Activated CD4-positive, alpha-beta memory T cell treated with anti-CD3 and anti-CD28 coated beads for 36 hours (primary cell): Measurements from ENCODE around the gene LIMCH1. TPM values are rescaled to one million over a fixed set of nuclear protein-coding genes. Genes with fewer than 3 reads are reported as not detected.

Experiments
- CTCF ChIA-PET: fragments of 350-600 bp; sonication (Branson Sonifier 250); formaldehyde crosslinking; loops from one replicate; lab custom pipeline; 2021; ENCODE audit warnings: antibody characterized with exemption, inconsistent platforms; lab: Charles Lee
- POLR2A ChIA-PET: fragments of 350-600 bp; sonication (Branson Sonifier 250); formaldehyde crosslinking; loops from one replicate; lab custom pipeline; 2021; ENCODE audit warnings: antibody characterized with exemption; lab: Charles Lee
- DNase-seq: peaks from one replicate; pipeline ENCODE4 v3.0.0-alpha.2; 2020
- H3K27ac Mint-ChIP-seq: one replicate; pipeline ENCODE4 v1.8.0; 2021; ENCODE audit warnings: mixed read lengths
- H3K27me3 Mint-ChIP-seq: one replicate; pipeline ENCODE4 v1.8.0; 2021; ENCODE audit warnings: mixed read lengths
- H3K36me3 Mint-ChIP-seq: one replicate; pipeline ENCODE4 v1.8.0; 2021; ENCODE audit warnings: mixed read lengths
- H3K4me1 Mint-ChIP-seq: one replicate; pipeline ENCODE4 v1.8.0; 2021; ENCODE audit warnings: low read depth, mixed read lengths
- H3K4me3 Mint-ChIP-seq: one replicate; pipeline ENCODE4 v1.8.0; 2021; ENCODE audit warnings: mild to moderate bottlenecking, mixed read lengths
- H3K9me3 Mint-ChIP-seq: one replicate; pipeline ENCODE4 v1.8.0; 2021; ENCODE audit warnings: mixed read lengths
- intact Hi-C: fragments of 100-400 bp; cut with micrococcal nuclease; formaldehyde crosslinking; loops from one replicate; pipeline ENCODE4 v1.15.1; 2023
- total RNA-seq, 2 experiments: library from RNA; stranded (reverse); gene quantifications; one replicate each; pipeline ENCODE4 v1.2.3, GENCODE V29; 2021

LIMCH1 gene
- total RNA-seq, 2 experiments from 2014 or later: not detected

DNA sequence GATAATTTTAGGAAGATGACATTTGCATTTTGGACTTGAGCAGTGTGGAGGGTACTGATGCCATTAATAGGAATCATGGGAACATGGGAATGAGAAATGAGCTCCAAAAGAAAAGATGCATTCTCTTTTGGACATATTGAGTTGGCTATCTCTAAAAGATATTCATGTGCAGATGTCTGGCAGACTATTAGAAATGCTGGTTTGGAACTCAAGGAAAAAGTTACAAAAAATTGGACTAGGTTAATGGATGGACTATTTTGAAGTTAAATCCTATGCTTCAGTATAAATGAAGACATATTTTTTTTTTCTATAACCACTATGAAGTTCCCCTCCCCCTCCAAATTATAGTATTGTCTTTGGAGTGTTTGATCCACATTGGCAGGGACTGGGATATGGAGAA lies 3.6 kb upstream of the LIMCH1 start:
- H3K4me1 Mint-ChIP-seq: no peaks in the 10 kb centered on the region
- POLR2A ChIA-PET: no interaction called here
- DNase-seq: no peak
- intact Hi-C loops: no loop called here
- no peak overlapping the region for H3K4me3 Mint-ChIP-seq
- H3K27ac Mint-ChIP-seq: no peak overlapping the region
- peaks cover 4% of the 10 kb centered on the region for H3K27me3 Mint-ChIP-seq
- no peaks in the 10 kb centered on the region for H3K9me3 Mint-ChIP-seq
- CTCF ChIA-PET: no interaction called here
- H3K36me3 Mint-ChIP-seq: no peaks in the 10 kb centered on the region

DNA sequence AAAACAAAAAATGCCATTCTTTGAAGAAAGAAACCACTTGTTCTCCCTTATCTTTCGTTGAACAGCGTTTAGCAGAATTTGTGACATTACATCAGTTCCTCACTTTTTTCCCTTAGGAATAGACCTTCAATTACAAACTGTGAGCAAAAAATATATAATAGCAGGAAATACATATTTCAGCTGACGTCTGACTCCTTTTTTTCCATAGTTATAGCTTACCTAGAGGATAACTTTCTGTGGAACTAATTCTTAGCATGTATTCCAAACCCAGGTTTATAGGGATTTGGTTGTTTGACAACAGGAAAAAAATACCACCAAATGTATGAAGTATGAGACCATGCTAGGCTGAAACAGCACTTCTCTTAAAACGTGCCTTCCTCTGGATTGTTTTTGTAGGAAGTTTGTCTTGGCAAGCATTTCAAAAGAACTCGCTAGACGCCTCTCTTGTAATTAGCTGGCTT lies 2.0 kb upstream of the LIMCH1 start:
- Mint-ChIP-seq H3K27ac (no peak overlapping the region), H3K4me3 (no peak overlapping the region), H3K27me3 (peaks cover 5% of the 10 kb centered on the region), H3K4me1 (no peaks in the 10 kb centered on the region), H3K36me3 (no peaks in the 10 kb centered on the region), H3K9me3 (no peaks in the 10 kb centered on the region)
- ChIA-PET POLR2A (no interaction called here), CTCF (no interaction called here)
- intact Hi-C loops: no loop called here
- no peak for DNase-seq

DNA sequence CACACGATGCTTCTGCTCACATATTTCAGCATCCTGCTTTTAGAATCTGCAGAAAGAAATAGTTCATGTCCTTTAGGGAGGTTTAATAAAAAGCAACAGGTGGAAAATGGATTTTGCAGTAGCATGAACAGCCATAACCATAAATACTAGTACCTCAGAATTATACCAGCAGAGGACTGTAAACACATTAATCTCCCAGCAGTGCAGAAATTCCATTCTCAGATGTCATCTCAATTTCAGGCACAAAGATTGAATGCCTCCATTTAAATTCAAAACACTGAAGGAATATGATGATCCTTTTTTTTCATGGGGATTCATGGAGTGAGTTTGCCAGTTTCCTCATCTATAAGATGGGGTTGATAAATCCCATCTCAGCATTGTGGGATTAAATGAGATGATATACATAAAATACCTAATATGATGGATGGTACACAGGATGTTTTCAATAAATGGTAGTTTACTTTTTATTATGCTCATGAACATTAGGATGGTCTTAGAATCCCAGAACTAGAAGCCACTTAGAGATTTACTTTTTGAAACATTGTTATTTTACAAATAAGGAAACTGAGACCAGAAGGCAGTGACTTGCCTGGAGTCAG lies 566 bp upstream of the LIMCH1 start:
- Mint-ChIP-seq H3K36me3 (no peaks in the 10 kb centered on the region), H3K27ac (no peak overlapping the region), H3K4me1 (no peaks in the 10 kb centered on the region), H3K27me3 (peaks cover 5% of the 10 kb centered on the region), H3K9me3 (no peaks in the 10 kb centered on the region), H3K4me3 (no peak overlapping the region)
- ChIA-PET CTCF (no interaction called here), POLR2A (no interaction called here)
- no peak for DNase-seq
- intact Hi-C loops: no loop called here

DNA sequence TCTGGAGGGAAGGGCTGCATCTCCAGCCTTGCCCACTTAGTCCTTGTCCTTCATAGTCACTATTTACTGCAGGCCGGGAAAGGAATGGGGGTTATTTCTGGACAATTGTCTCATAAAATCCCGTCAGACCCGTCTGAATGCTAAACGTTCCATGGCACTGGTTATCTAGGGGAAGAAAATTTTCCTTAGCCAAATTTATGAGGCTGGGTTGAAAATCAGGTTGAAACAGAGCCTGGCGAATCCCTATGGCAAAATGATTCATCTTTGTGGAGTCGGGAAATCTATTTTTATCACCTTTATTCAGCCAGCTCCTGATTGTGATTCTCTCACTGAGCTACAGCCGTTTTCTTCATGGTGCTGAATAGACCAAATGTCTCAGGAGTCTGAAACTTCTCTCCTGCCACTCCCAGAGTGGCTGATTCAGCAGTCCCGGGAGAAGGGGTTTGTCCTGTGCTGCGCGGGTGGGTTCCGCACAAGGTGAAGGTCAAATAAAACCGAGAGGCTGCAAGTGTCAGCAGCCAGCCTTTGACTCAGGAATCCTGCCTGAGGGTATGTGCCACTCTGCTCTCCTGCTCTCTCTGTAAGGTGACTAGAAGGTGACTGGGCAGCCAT lies 1.0 kb downstream of the LIMCH1 start:
- intact Hi-C loops: no loop called here
- Mint-ChIP-seq H3K36me3 (no peaks in the 10 kb centered on the region), H3K4me1 (no peaks in the 10 kb centered on the region), H3K27ac (no peak overlapping the region), H3K9me3 (no peaks in the 10 kb centered on the region), H3K4me3 (no peak overlapping the region), H3K27me3 (peaks cover 3% of the 10 kb centered on the region)
- POLR2A ChIA-PET: no interaction called here
- no peak for DNase-seq
- CTCF ChIA-PET: no interaction called here

DNA sequence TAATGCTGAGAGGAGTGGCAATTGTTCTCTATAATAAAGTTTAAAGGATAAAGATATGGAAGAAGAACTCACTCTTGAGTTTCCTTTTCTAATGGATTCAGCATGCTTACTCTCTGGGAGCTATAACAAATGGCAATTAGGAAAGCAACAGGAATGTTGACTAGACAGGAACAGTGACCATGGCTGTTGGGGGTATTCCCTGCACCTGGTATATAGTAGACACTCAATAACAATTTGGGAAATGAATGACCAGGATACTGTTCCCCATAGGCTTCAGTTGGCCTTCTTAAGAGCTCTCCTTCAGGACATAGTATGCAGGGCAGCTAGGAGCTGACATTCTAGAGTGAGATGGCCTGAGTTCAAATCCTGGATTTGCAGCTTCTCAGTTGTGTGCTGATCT lies 1.8 kb downstream of the LIMCH1 start:
- Mint-ChIP-seq H3K4me3 (no peak overlapping the region), H3K4me1 (no peaks in the 10 kb centered on the region), H3K36me3 (no peaks in the 10 kb centered on the region), H3K27me3 (peaks cover 3% of the 10 kb centered on the region), H3K27ac (no peak overlapping the region), H3K9me3 (no peaks in the 10 kb centered on the region)
- intact Hi-C loops: no loop called here
- CTCF ChIA-PET: no interaction called here
- POLR2A ChIA-PET: no interaction called here
- no peak for DNase-seq

DNA sequence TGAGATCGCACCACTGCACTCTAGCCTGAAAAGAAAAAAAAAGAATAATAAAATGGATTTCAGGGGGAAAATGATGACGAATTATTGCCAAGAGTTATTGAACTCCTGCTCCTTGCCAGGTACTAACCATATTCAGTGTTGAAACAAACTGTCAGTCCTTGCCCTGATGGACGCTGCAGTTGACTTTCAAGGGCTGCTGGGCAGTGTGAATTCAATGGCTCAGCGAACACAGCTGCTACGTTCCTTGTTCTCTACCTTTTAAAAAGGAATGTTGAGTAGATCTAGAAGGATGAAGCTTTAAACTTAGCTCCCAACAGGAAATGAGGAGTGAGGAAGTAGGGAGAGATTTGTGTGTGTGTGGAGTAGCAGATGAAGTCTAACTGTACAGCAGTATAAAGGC lies 2.7 kb downstream of the LIMCH1 start:
- peaks cover 3% of the 10 kb centered on the region for H3K27me3 Mint-ChIP-seq
- no peaks in the 10 kb centered on the region for H3K36me3 Mint-ChIP-seq
- H3K4me3 Mint-ChIP-seq: no peak overlapping the region
- ChIA-PET POLR2A (no interaction called here), CTCF (no interaction called here)
- no peak overlapping the region for H3K27ac Mint-ChIP-seq
- intact Hi-C loops: no loop called here
- no peaks in the 10 kb centered on the region for H3K4me1 Mint-ChIP-seq
- H3K9me3 Mint-ChIP-seq: no peaks in the 10 kb centered on the region
- no peak for DNase-seq

DNA sequence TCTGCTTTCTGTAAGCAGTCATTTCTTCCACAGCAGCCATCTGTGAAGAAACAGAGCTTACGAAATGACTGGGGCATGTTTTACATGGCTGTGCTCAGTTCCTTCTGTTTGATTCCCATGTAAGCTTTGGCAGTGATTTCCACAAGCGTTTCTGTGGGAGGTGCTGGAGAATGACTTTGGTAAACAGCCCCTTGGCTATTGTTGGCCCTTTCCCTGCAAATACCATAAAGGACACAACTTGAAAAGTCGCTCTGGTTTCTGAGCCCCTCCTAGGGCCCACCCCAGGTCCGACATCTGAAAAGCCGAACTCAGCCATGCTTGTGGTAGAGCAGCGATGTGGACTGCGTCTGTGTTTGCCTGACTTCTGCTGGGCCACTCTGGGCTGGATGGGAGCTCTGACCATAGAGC lies 3.7 kb downstream of the LIMCH1 start:
- DNase-seq: no peak
- ChIA-PET POLR2A (no interaction called here), CTCF (no interaction called here)
- intact Hi-C loops: no loop called here
- no peak overlapping the region for H3K4me3 Mint-ChIP-seq
- H3K4me1 Mint-ChIP-seq: no peaks in the 10 kb centered on the region
- peaks cover 3% of the 10 kb centered on the region for H3K27me3 Mint-ChIP-seq
- H3K36me3 Mint-ChIP-seq: no peaks in the 10 kb centered on the region
- H3K27ac Mint-ChIP-seq: no peak overlapping the region
- H3K9me3 Mint-ChIP-seq: no peaks in the 10 kb centered on the region

DNA sequence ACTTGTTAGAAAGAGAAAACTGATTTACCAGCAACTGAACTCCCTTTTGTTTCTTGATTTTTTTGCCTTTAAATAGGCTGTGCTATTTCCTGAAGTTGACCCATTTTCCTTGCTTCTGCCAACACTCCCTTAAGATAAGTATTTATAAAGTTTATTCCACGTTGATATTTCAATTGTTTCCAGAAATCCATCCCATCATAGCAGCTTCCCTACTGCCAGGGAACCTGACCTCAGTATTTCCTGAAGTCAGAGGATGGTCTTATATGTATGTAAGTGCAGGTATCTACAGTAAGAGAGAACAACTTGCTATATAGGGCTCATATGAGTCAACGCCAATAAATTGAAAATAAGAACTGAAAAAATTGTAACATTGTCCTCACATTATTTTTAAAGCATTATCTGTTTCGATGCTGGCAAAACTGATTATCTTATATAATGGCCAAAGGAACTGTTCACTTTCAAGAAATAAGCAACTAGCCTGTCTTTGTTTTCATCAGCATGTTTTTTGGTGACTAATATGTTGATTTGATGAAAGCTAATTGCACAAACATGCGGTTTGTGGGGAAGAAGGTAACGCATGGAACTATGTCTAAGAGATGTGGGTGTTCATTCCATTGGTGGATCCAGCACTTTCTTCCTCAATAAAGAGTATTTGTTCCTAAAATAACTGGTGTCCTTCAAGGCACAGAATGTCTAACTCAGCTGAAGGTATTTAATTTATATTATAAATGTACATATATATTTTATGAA lies 4.7 kb downstream of the LIMCH1 start:
- H3K27ac Mint-ChIP-seq: no peak overlapping the region
- intact Hi-C loops: no loop called here
- no peak for DNase-seq
- no peaks in the 10 kb centered on the region for H3K4me1 Mint-ChIP-seq
- peaks cover 3% of the 10 kb centered on the region for H3K27me3 Mint-ChIP-seq
- no peaks in the 10 kb centered on the region for H3K36me3 Mint-ChIP-seq
- no peaks in the 10 kb centered on the region for H3K9me3 Mint-ChIP-seq
- ChIA-PET CTCF (no interaction called here), POLR2A (no interaction called here)
- no peak overlapping the region for H3K4me3 Mint-ChIP-seq

DNA sequence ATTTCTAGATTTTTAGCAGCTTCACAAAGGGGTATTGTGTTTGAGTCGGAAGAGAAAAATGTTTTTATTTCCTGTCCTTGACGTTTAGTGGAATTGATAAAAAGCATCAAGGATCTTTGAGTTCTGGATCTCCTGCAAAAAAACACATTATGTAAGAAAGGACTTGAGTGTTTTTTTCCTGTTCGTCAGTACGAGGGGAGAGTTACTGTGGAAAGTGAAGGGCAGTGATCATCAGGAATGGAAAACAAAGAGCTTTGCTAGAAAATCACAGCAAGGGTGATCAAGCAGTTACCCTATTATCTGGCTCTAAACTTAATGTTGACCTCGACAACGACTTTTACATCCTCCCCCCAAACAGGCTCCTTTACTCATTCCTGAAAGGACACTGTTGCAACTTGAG lies 7.3 kb downstream of the LIMCH1 start:
- no peaks in the 10 kb centered on the region for H3K9me3 Mint-ChIP-seq
- no peak for DNase-seq
- H3K27me3 Mint-ChIP-seq: no peaks in the 10 kb centered on the region
- no peak overlapping the region for H3K27ac Mint-ChIP-seq
- no peak overlapping the region for H3K4me3 Mint-ChIP-seq
- ChIA-PET POLR2A (no interaction called here), CTCF (no interaction called here)
- no peaks in the 10 kb centered on the region for H3K4me1 Mint-ChIP-seq
- no peaks in the 10 kb centered on the region for H3K36me3 Mint-ChIP-seq
- intact Hi-C loops: no loop called here

DNA sequence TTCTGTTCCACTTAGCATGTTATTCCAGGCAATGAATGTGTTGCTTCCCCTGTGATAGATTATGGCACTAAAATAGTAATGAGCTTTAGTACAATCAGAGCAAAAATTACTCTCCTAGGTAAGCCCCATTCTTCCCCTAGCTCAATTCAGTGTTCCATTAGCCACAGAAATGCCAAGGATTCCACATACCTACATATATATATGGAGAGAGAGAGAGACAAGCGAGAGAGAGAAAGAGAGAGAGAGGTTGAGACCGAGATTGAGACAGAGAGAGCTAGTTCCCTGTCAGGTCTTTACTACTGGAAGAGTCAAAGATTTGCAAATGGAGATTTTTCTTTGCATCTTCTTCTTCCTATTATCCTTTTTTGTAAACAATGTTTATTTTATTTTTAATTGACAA lies 8.7 kb downstream of the LIMCH1 start:
- CTCF ChIA-PET: interaction anchor here (1.0 kb wide), 1 partner anchor 15 kb away, joined by 5 read pairs; no protein-coding TSS in a partner anchor
- Mint-ChIP-seq H3K27ac (no peak overlapping the region), H3K4me3 (no peak overlapping the region), H3K4me1 (no peaks in the 10 kb centered on the region), H3K9me3 (no peaks in the 10 kb centered on the region), H3K27me3 (no peaks in the 10 kb centered on the region), H3K36me3 (no peaks in the 10 kb centered on the region)
- no peak for DNase-seq
- intact Hi-C loops: no loop called here
- POLR2A ChIA-PET: no interaction called here

DNA sequence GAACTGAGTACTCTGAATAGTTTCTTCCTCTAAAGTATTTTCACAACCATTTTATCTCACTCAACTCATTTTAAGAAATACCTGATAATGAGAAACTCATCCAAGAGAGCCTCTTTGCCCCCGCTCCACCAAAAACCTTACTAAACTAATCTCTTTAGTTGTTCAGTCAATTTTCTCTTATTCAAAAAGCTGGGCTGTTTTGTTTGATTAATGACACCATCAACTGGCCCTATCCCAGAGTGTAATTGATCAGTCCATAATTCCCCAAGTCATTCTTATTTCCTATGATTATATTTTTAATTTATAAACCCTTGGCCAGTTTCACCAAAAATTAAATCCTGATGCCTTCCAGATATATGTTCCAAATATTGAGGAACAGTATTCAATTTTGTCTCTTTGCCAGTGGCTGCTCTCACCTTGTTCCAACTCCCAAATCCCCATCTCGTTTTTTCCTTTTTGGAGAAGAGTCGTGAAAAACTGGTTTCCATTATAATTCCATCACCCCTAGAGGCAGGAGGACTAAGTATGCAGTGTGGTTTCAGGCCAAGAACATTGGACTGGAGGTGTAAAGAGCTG lies 10.4 kb downstream of the LIMCH1 start:
- POLR2A ChIA-PET: no interaction called here
- H3K9me3 Mint-ChIP-seq: no peaks in the 10 kb centered on the region
- intact Hi-C loops: no loop called here
- no peak overlapping the region for H3K4me3 Mint-ChIP-seq
- no peak for DNase-seq
- H3K27ac Mint-ChIP-seq: no peak overlapping the region
- CTCF ChIA-PET: no interaction called here
- H3K27me3 Mint-ChIP-seq: no peaks in the 10 kb centered on the region
- H3K36me3 Mint-ChIP-seq: no peaks in the 10 kb centered on the region
- no peaks in the 10 kb centered on the region for H3K4me1 Mint-ChIP-seq

DNA sequence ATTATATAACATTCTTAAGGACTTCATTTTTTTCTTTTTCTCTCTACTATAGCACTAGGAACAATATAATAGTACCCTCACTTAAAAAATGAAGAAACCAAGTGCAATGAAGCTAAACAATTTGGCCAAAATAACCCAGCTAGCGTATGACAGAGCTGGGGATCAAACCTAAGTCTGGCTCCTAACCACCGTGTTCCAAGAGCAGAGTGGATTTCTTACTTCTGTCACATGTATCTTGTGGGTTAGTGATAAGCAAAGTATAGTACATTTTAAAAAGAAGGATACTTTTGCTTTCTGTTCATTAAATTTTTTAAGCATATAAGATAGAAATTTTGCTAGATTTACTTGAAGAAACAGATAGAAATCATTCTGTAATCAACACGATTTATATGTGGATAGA lies 11.5 kb downstream of the LIMCH1 start:
- Mint-ChIP-seq H3K4me1 (no peaks in the 10 kb centered on the region), H3K27me3 (no peaks in the 10 kb centered on the region), H3K4me3 (no peak overlapping the region), H3K36me3 (no peaks in the 10 kb centered on the region), H3K27ac (no peak overlapping the region), H3K9me3 (no peaks in the 10 kb centered on the region)
- no peak for DNase-seq
- POLR2A ChIA-PET: no interaction called here
- CTCF ChIA-PET: no interaction called here
- intact Hi-C loops: no loop called here
